Measurements from ENCODE around the gene UTRN. TPM values are rescaled to one million over a fixed set of nuclear protein-coding genes. Genes with fewer than 3 reads are reported as not detected.

UTRN gene
- polyA plus RNA-seq, 1 donor from 2014 or later, result 76.7 TPM

- H3K4me3 Mint-ChIP-seq, result no peak overlapping the region
- no peaks in the 10 kb centered on the region for H3K36me3 Mint-ChIP-seq
- peaks cover 10 to 16% (median 13%) of the 10 kb centered on the region in 3 donors for H3K4me1 Mint-ChIP-seq
- no peak overlapping the region for H3K27ac Mint-ChIP-seq
- peaks cover 0 to under 1% (median 0%) of the 10 kb centered on the region in 3 donors for H3K9me3 Mint-ChIP-seq
- H3K27me3 Mint-ChIP-seq, result peaks cover 8% of the 10 kb centered on the region
Observed at GRCh38 chr6:144314003-144314485, 28.9 kb downstream of the UTRN start.

DNA sequence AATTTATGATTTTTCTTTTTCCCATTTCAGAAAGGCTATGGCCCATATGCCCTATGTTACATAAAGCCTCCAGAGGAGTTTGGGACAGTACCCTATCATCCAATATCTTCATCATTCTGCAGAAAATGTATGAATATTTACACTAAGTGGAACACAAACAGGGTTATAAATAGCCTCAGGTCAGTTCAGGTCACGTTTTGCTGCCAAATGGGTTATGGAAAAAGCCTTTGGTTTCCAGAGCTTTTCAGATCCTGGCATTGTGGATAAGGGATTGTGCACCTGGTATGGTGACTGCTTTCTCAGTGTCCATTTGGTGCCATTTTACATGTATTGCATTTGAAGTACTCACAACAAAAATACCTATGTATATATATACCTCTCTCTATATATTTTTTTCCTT lies 29.4 kb downstream of the UTRN start:
- Mint-ChIP-seq H3K27ac (no peak overlapping the region), H3K4me1 (peaks cover 10 to 16% (median 14%) of the 10 kb centered on the region in 3 donors), H3K4me3 (no peak overlapping the region), H3K9me3 (peaks cover 0 to 2% (median 0%) of the 10 kb centered on the region in 3 donors), H3K36me3 (no peaks in the 10 kb centered on the region), H3K27me3 (peaks cover 8% of the 10 kb centered on the region)

GRCh38 chr6:144315226-144315980 lies 30.3 kb downstream of the UTRN start:
- peaks cover 0 to 2% (median 0%) of the 10 kb centered on the region in 3 donors for H3K9me3 Mint-ChIP-seq
- H3K27me3 Mint-ChIP-seq, result peaks cover 8% of the 10 kb centered on the region
- H3K4me1 Mint-ChIP-seq, result peaks cover 10 to 16% (median 14%) of the 10 kb centered on the region in 3 donors
- H3K36me3 Mint-ChIP-seq, result no peaks in the 10 kb centered on the region
- H3K27ac Mint-ChIP-seq, result no peak overlapping the region
- no peak overlapping the region for H3K4me3 Mint-ChIP-seq

DNA sequence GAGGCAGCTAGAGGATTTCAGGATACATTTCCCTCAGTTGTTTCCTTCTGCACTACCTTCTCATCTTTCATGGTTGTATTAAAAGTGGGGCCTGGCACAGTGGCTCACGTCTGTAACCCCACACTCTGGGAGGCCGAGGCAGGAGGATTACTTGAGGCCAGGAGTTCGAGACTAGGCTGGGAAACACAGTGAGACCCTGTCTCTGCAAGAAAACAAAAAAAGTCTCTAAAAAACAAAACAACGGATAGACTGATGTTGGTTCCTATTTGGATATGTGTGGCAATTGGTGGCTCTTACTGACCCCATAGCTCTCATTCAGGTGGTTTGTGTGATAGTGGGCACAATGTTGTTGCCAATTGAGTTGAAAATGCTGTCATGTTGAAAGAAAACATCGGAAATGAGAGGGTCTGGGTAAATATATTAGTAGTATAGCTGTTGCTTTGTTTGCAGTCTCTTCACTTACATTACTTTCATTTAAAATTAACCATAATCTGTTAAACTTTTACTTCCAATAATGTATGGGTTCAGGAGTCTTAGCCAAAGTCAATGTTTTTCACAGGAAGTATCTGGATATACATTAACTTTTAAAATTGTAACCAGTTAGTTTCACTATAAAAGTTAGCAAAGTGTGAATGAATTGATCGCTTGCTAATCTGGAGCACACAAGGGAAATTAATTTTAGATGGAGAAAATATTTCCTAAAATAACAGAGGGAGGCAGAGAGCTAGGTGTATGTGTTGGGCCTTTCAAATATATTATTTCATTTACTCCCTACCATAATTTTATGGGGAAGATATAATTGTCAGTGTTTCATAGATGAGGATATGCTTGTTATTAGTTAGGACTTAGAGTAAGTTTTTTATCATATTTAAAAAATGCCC lies 31.1 kb downstream of the UTRN start:
- H3K4me3 Mint-ChIP-seq, result no peak overlapping the region
- peaks cover 0 to 2% (median 0%) of the 10 kb centered on the region in 3 donors for H3K9me3 Mint-ChIP-seq
- H3K4me1 Mint-ChIP-seq, result peaks cover 7 to 9% (median 8%) of the 10 kb centered on the region in 3 donors
- H3K27me3 Mint-ChIP-seq, result peaks cover under 1% of the 10 kb centered on the region
- H3K27ac Mint-ChIP-seq, result no peak overlapping the region
- H3K36me3 Mint-ChIP-seq, result no peaks in the 10 kb centered on the region

GRCh38 chr6:144316862-144317195 lies 31.7 kb downstream of the UTRN start:
- Mint-ChIP-seq H3K27me3 (no peaks in the 10 kb centered on the region), H3K27ac (no peak overlapping the region), H3K4me1 (peaks cover 3 to 4% (median 3%) of the 10 kb centered on the region in 3 donors), H3K36me3 (no peaks in the 10 kb centered on the region), H3K9me3 (peaks cover 0 to 2% (median 0%) of the 10 kb centered on the region in 3 donors), H3K4me3 (no peak overlapping the region)

DNA sequence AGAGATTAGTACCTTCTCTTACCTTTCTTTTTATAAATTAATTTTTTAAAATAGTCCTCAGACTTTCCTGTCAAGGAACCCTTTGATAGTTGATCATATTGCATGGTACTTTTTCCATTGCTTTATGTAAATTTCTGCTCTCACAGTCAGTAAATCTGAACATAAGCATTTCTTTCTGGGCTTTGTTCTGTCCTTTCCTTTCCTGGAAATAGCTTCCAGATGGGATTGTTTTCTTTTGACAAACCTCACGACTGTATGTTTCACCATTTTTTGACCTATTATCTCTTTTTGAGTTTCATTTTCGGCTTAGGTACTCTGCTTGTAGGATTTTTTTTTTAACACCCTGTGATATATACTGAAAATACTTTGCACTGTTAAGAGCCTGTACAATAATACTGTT lies 32.6 kb downstream of the UTRN start:
- Mint-ChIP-seq H3K27ac (no peak overlapping the region), H3K27me3 (no peaks in the 10 kb centered on the region), H3K9me3 (peaks cover 0 to 2% (median 0%) of the 10 kb centered on the region in 3 donors), H3K36me3 (no peaks in the 10 kb centered on the region), H3K4me3 (peak overlapping the region in 1 of 4 donors; percentile 21), H3K4me1 (peaks cover 2 to 3% (median 3%) of the 10 kb centered on the region in 3 donors)

- H3K27me3 Mint-ChIP-seq, result no peaks in the 10 kb centered on the region
- H3K4me3 Mint-ChIP-seq, result no peak overlapping the region
- no peaks in the 10 kb centered on the region for H3K36me3 Mint-ChIP-seq
- no peak overlapping the region for H3K27ac Mint-ChIP-seq
- H3K4me1 Mint-ChIP-seq, result peaks cover 0 to 3% (median 3%) of the 10 kb centered on the region in 3 donors
- peaks cover 0 to 2% (median 0%) of the 10 kb centered on the region in 3 donors for H3K9me3 Mint-ChIP-seq
Observed at GRCh38 chr6:144319211-144319610, 34.1 kb downstream of the UTRN start.

DNA sequence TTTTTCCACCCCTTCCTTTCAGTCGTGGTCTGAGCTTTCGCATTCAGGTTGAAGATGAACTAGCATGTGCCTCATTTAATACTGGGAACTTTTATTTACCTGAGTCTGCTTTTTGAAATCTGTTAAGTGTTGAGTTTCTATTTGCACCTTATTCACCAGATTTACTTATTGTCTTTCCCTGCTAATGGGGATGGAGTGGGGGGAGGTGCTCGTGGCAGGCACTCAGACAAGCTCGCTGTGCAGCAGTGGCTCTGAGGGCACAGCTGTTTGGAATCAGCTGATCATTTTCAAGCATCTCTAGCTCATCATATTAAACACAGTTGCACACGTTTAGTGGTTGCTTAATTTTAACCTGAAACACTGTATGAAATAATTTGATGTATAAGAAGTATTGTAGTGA lies 35.6 kb downstream of the UTRN start:
- peaks cover 0 to 4% (median 0%) of the 10 kb centered on the region in 3 donors for H3K9me3 Mint-ChIP-seq
- peaks cover 2% of the 10 kb centered on the region for H3K27me3 Mint-ChIP-seq
- H3K4me3 Mint-ChIP-seq, result peak overlapping the region in 1 of 4 donors; percentile 52
- no peak overlapping the region for H3K27ac Mint-ChIP-seq
- H3K4me1 Mint-ChIP-seq, result peaks cover 3 to 8% (median 5%) of the 10 kb centered on the region in 3 donors
- no peaks in the 10 kb centered on the region for H3K36me3 Mint-ChIP-seq

DNA sequence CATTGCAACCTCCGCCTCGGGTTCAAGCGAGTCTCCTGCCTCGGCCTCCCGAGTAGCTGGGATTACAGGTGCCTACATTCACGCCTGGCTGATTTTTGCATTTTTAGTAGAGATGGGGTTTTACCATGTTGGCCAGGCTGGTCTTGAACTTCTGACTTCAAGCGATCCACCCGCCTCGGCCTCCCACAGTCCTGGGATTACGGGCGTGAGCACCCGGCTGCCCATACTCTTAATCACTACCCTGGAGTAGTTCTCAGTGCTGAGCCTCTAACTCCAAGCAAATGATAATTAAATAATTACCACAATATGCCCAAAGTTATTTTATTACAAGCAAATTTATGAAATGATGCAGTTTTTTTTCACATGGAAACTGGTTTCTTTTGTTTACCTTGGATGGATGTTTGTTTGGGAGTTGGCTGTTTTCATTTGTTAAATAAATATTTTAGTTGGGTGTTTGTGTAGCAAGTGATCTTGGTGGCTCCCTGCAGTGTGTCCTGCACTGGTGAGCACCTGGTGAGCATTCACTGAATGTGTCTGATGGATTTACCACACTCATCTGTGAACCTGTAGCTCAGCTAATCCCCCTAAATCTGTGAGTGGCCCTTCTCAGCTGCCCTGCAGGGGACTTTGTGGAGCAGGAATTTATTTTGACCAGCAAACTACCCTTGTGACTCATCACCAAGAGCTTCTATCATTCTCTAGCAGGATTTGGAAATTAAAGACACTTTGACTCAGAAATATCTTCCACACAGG lies 36.9 kb downstream of the UTRN start:
- H3K4me1 Mint-ChIP-seq, result peaks cover 3 to 7% (median 5%) of the 10 kb centered on the region in 3 donors
- H3K27me3 Mint-ChIP-seq, result peaks cover 2% of the 10 kb centered on the region
- H3K4me3 Mint-ChIP-seq, result no peak overlapping the region
- peaks cover 0 to 4% (median 0%) of the 10 kb centered on the region in 3 donors for H3K9me3 Mint-ChIP-seq
- H3K36me3 Mint-ChIP-seq, result no peaks in the 10 kb centered on the region
- no peak overlapping the region for H3K27ac Mint-ChIP-seq

- H3K27ac Mint-ChIP-seq, result no peak overlapping the region
- peaks cover 10 to 13% (median 11%) of the 10 kb centered on the region in 3 donors for H3K4me1 Mint-ChIP-seq
- H3K9me3 Mint-ChIP-seq, result peaks cover 0 to 1% (median 0%) of the 10 kb centered on the region in 3 donors
- H3K4me3 Mint-ChIP-seq, result no peak overlapping the region
- H3K27me3 Mint-ChIP-seq, result peaks cover 2% of the 10 kb centered on the region
- no peaks in the 10 kb centered on the region for H3K36me3 Mint-ChIP-seq
Observed at GRCh38 chr6:144325232-144325631, 40.1 kb downstream of the UTRN start.

DNA sequence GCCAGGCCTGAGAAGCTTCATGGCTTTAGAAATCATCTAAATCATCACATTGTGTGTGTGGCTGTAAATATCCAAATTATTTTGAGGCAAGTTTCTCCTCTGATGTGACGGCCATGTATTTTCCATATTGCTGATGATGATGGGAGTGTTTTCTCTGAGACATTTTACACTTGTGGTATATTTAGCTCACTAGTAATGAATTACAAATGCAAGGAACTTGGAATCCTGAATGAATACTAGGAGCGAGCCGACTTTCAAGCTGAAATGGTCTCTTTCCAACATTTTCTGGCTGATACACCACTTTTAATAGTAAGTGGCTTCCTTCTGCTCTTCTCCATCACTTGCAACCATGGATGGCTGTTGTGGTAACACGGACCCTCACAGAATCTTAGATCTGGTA lies 41.3 kb downstream of the UTRN start:
- H3K27ac Mint-ChIP-seq, result no peak overlapping the region
- H3K4me3 Mint-ChIP-seq, result peak overlapping the region in 1 of 4 donors; percentile 41
- peaks cover 2% of the 10 kb centered on the region for H3K27me3 Mint-ChIP-seq
- no peaks in the 10 kb centered on the region for H3K36me3 Mint-ChIP-seq
- H3K9me3 Mint-ChIP-seq, result peaks cover 0 to 1% (median 0%) of the 10 kb centered on the region in 3 donors
- H3K4me1 Mint-ChIP-seq, result peaks cover 7 to 18% (median 11%) of the 10 kb centered on the region in 3 donors

DNA sequence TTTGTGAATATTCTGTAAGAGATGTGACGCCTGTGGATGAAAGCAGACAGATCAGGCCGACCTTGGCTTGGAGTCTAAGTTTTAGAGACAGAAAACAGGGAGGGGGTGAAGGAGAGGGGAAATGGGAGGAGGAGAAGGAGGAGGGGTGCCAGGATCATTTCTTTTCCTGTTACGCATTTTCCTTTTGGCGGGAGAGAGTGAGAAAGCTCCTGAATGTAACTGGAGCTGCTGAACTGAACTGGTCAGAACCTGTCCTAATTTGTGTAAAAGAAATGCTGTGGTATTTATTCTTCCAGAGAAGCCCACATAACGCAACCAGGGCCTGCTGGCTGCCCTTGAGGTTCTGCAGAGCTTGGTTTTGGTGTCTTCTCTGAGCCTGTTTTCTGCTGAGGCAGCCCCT lies 41.9 kb downstream of the UTRN start:
- Mint-ChIP-seq H3K36me3 (no peaks in the 10 kb centered on the region), H3K9me3 (peaks cover 0 to 1% (median 0%) of the 10 kb centered on the region in 3 donors), H3K4me1 (peaks cover 7 to 18% (median 11%) of the 10 kb centered on the region in 3 donors), H3K27ac (peak overlapping the region in 1 of 3 donors; percentile 12), H3K27me3 (peaks cover 2% of the 10 kb centered on the region), H3K4me3 (no peak overlapping the region)

GRCh38 chr6:144330017-144330987 lies 45.2 kb downstream of the UTRN start:
- Mint-ChIP-seq H3K4me1 (peaks cover 24 to 36% (median 27%) of the 10 kb centered on the region in 3 donors), H3K27ac (peak overlapping the region in 1 of 3 donors; percentile 35), H3K4me3 (no peak overlapping the region), H3K36me3 (no peaks in the 10 kb centered on the region), H3K27me3 (no peaks in the 10 kb centered on the region), H3K9me3 (no peaks in the 10 kb centered on the region)

All from IgD-negative memory B cell (primary cell).